GM18951 (cell line): ENCODE results near the gene MYH6.

Experiments used
- POLR2A ChIP-seq: IDR thresholded peaks from 4 replicates; pipeline ENCODE4 v1.6.1; 2011; ENCODE audit warnings: mild to moderate bottlenecking; ENCODE audit not compliant: insufficient read length, insufficient read depth; ENCODE audit errors: extremely low read depth
- in situ Hi-C: fragments of 300-500 bp; cut with MboI; formaldehyde crosslinking; loops from one replicate; pipeline ENCODE4 v1.12.0; 2022; ENCODE audit warnings: low sequenced_read_pairs, mixed read lengths, inconsistent platforms; ENCODE audit not compliant: unreplicated experiment

MYH6 gene

DNA sequence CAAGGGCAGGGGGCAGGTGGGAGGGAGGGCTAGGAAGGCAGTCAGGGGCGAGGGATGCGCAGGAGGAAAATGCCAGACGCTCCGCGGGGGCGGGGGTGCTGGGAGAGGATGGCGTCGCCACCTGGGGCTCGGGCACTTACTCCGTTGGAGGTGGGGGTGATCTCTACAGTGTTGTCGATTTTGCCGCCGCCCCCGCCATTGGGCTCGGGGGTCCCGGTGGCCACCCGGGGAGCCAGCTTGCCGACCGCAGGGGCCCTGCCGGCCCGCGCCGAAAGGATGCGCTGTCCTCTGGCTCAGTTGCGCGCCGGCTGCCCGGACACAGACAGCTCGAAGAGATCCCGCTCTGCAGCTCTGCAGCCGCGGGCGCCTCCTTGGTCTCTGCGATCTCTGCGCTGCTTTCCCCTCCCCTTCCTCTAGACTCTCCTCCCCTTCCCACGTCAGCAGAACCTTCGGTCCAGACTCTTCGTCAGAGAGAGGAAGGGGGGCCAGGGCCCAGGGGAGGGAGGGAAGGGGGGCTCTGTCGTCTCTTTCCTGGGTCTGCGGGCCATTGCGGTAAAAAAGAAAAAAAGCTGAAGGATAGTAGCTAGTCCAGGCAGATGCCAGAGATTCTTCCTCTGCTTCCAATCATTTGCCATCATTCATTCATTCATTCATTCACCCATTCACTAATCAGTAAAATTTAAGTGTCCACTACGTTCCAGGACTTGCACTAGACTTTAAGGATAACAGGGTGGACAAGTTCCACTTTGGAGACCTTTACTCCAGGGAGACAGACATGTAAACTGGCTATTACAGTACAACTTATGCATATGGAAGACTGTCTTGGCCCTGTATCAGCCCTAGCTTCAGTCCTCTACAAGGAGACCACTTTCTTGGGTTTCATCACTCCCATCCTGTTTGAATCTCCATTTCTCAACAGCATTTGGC lies 55.3 kb downstream of the MYH6 start, which contains the start of gene SLC22A17:
Gene SLC22A17 (minus strand): TSS at position 382 of the 927 bp plus-strand sequence.
- TF ChIP-seq POLR2A: no peak
- in situ Hi-C loops: no loop called here

DNA sequence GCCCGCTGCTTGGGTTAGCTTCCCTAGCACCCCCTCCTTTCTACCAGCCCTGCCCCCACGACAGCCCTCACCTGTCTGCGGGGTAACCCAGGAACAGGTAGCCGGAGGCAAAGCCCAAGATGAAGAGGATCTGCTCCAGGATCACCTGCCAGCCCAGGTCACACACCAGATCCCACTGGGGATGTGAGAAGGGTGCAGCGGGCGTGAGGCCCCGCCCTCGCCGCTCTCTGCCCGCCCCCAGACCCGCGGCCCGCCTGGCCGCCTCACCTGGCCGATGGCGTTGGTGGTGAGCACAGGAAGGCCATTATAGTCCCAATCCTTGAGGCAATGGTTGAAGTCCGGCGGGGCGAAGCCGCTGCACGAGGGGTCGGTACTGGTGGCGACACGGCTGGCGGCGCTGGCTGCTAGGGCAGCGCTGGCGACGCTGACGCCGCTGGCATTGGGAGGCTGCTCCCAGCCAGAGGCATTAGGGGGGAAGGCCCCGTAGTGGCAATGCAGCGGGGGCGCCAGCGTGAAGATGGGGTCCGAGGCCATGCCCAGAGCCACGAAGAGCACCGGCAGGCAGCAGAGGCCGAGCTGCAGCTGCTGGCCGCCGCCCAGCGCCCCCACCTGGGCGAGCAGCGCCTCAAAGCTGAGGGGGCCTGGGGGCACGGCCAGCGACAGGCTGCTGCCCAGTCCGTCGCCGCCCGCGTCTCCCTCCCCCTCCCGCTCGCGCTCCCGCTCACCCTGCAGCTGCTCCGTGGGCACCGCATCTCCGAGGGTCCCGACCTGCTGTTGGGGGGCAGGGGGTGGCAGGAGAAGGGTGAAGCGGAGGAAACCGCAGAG lies 56.2 kb downstream of the MYH6 start:
- no peak for TF ChIP-seq POLR2A
- in situ Hi-C loops: no loop called here

DNA sequence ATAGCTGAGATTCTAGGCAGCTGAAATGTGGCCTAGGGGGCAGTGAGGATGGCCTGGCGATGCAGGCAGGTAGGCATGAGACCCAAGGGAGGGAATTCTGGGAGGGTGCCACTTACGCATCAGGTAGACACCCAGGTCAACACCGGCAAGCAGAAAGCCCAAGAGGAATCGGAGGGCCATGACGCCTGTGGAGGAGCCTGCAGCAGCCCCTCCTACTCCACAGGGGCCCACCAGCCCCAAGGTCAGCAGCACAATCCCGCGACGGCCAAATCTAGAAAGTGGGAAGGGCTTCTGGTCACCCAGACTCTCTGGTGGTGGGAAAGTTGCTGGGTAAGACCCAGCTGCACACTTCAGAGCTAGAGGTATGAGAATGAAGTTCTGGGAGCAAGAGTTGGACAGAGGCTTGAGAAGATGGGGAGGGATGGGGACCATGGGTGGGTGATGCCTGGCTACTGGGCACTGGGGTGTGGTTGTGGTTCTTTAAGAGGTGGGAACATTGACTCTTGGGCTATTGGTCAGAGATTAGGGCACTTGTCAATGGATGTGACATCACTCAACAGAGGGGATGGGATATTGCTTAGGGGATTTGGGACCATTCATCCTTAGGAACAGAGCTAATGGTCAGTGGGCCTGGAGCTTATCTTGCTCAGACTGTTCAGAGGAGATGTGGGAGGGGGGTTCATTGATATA lies 58.8 kb downstream of the MYH6 start:
- TF ChIP-seq POLR2A: no peak
- in situ Hi-C loops: no loop called here

DNA sequence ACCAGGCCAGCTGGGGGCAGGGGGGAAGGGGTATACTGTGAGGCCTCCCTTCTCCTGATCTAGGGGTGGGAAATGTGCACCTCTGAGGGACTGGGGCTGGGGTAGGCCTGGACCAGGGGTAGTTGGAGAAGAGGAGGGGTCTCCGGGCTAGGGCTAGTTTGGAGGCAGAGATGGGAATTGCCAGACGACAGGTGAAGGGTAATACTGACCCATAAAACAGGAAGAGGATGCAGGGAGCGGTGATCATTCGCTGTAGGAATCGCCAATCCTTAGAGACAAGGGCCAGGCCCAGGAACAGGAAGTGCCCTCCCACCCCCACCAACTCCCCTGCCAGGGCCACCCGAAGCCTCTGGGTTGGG lies 59.8 kb downstream of the MYH6 start:
- in situ Hi-C loops: no loop called here
- no peak for TF ChIP-seq POLR2A

DNA sequence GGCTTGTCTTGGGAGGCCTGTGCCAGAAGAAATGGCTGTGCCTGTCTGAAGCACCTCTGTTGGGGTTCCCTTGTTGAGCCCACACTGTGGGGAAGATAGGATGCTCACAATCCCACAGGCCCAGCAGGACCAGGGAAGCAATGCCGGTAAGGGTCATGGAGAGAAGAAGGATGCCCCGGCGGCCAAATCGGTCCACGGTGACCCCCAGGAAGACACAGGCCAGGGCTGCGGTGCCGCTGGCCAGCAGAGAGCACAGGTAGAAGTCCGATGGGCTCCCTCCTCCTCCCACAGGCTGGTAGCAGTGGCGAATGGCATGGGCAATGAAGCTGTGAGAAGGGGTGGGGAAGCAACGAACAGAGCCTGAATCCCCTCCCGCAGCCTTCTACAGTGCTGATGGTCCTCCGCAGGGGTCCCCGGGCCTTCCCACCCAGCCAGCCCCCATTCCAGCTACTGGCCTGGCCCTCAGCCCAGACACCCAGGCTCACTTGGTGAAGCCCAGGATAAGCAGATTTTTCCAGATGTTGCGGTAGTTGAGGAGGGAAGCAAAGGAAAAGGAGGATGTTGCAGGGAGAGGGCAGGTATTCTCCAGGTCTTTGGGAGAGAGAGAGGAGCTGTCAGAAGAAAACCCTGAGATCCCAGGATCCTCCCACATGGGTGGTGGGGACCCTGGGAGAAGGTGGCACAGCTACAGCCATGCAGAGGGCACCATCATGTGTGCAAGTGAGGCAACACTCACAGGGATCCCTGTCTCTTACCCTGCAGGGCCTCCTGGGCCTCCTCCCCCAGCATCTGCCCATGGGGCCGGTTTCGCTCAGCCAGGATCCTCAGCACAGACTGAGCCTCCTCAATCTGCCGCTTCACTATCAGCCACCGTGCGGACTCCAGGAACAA lies 60.4 kb downstream of the MYH6 start:
- no peak for TF ChIP-seq POLR2A
- in situ Hi-C loops: no loop called here

DNA sequence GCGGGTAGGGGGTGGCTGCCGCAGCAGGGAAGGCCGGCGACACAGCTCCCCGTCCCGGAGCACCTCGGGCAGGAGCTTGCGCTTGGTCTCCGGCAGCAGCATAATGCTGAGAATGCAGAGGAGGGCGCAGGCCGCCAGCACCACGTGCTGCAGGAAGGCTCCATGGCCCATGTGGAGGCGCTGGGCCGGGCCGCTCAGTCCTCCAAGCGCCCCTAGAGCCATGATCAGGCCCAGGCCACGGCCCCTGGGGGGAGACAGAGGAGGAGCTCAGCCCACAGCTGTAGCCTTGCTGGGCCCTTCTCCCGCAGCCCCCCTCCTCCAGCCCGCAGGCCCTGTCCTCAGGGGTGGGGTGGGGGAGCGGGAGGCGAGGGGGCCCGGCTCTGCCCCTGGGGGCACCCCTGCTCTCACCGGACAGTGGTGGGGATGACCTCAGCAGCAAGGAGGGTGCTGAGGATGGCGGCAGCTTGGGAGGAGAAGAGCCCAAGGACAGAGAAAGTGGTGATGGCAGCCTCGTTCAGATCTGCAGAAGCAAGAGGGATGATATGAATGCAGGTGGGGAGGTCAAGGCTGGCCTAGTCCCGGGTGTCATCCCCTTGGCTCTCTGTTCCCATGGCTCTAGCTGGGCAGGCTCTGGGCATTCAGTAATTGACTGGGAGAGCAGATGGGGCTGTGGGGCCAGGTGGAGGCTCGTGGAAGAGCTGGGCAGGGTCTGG lies 61.2 kb downstream of the MYH6 start:
- no peak for TF ChIP-seq POLR2A
- in situ Hi-C loops: no loop called here

DNA sequence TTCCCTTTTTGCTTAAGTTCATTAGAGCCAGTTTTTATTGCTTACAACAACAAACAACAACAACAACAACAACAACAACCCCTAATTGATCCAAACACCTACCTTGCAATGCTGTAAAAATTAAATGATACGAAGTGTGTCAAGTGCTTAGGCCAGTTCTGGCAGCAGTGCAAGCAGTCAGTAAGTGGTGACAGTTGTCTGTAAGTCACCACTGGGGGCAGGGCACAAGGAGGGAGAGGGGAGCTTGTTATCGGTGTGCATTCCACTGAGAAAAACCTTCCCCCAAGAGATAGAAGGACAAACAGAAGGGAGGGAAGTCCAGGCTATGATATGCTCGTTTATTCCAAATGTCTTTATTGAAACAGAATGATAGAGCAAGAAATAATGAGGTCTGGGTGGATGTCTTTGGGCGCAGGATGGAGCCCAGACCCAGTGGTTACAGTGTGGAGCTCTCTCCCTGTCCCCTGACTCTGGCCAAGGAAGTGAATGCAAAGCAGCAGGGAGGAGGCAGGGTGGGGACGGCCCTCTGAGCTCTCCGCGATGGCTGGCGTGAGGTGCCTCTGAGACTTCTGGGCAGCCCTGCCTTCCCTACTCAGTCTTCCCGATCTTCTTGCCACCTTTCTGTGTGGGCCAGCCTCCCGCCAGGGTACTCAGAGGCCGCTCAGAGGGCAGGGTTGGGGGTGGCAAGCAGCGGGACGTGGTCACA lies 61.9 kb downstream of the MYH6 start:
- TF ChIP-seq POLR2A: no peak
- in situ Hi-C loops: no loop called here

DNA sequence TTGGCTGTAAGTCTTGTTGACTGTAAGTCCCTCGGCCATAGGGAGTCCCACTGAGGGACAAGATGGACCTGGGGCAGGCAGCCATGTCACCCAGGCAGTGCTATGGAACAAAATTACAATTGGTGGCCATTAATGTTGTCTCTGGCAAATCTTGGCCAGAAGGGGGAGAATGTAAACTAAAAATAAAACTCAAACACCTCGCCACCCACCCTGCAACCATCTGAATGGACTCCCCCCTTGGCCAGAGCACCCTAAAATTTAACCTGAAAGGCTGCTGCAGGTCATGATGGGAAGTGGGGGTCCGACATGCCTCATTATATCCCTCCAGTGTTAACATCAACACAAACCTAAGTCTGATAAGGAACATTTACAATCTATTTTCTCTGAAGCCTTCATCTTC lies 63.6 kb downstream of the MYH6 start:
- in situ Hi-C loops: no loop called here
- no peak for TF ChIP-seq POLR2A

DNA sequence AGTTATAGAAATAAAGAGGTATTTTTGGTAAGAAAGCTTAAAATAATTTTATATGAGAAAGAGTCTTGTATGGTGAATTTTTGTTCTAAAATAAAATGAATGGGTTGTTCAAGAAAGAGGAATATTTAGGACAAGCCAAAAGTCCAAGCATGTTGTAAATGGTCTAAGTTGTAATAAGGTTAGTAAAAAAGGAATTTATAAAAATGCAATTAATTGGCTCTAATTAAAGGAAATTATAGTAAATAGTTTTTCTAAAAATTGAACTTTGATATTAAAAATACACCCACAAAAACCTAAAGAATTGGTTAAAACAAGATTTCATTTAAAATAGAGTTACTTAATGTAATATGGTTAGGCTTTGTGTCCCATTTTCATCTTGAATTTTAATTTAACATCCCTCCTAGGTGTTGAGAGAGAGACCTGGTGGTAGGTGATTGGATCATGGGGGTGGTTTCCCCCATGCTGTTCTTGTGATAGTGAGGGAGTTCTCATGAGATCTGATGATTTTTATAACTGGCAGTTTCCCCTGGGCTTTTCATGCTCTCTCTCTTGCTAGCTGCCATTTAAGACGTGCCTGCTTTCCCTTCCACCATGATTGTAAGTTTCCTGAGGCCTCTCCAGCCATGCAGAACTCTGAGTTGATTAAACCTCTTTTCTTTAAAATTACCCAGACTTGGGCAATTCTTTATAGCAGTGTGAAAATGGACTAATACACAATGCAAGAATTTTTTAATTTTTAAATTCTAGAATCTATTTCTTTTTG lies 68.4 kb downstream of the MYH6 start:
- TF ChIP-seq POLR2A: no peak
- in situ Hi-C loops: no loop called here

DNA sequence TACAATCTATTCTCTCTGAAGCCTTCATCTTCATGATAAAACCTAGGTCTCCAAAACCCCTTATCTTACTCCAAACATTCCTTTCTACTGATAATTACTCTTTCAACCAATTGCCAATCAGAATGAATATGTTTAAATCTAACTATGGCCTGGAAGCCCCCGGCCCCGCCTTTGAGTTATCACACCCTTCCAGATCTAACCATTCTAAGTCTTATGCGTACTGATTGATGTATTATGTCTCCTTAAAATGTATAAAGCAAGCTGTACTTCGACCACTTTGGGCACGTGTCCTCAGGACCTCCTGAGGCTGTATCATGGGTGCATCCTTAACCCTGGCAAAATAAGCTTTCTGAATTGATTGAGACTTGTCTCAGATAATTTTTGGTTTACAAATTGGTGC lies 72.5 kb downstream of the MYH6 start:
- in situ Hi-C loops: no loop called here
- TF ChIP-seq POLR2A: no peak
